Activated CD4-positive, CD25-positive, alpha-beta regulatory T cell treated with anti-CD3 and anti-CD28 coated beads, Interleukin-2, amount 50 U/mL, for 24 hours (primary cell): ENCODE data around the gene PTGDS.

Experiments used
- ATAC-seq, 2 donors: fragments of 150-1000 bp; cut with Tn5 transposase; one replicate each; pipeline ENCODE4 v1.10.0; 2021; ENCODE audit warnings: mild to moderate bottlenecking in 1 of 2, moderate library complexity in 1 of 2

PTGDS gene

DNA sequence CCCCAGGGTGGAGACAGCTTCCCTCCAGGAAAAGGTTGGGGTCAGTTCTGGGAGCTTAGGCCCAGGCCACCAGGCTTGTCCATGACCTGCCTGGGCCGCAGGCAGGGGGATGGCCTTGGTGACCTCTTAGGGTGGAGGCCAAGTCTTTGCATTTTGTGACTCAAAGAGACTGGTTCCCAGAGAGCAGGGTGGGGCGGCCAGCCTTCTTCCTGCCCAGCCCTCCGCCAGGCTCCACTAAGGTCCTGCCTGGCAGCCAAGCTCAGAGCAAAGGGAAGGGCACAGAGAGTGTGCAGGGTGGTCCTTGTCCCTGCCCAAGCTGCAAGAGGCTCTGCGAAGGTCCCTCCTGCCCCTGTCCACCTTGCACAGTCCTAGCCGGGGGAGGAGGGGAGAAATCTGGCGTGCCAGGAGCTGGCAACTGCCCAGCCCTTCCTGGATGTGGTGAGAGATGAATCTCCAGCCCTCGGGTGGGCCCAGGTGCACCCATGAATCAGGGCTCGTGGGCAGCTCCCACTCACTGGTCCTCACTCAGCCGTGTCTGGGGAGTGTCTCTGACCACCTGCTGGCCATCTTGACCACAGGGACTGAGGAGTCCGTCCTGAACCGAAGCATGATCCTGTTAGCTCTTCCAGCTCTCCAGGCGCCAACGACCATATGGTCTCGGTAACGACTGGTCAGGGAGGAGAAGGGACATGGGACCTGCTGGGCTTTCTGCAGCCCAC is 2.3 kb upstream of the PTGDS start:
- ATAC-seq: no peak

DNA sequence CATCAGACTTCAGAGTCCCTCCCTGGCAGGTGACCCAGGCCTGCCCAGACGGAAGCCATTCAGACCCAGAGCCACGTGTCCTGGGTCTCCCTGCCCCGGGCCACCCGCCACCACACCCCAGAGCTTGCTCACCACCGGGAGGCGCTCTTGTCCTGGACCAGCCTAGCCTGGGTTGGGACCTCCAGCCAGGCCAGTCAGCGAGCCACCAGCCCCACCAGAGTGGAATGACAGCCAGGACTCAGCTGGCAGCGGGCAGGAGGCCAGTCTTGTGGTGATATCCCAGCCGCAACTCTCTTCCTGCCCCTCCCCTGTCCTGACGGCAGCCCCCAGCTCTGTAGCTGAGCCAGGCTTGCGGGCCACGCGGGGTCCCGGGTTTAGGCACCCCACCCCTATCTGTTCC is 1.7 kb upstream of the PTGDS start:
- ATAC-seq: no peak

DNA sequence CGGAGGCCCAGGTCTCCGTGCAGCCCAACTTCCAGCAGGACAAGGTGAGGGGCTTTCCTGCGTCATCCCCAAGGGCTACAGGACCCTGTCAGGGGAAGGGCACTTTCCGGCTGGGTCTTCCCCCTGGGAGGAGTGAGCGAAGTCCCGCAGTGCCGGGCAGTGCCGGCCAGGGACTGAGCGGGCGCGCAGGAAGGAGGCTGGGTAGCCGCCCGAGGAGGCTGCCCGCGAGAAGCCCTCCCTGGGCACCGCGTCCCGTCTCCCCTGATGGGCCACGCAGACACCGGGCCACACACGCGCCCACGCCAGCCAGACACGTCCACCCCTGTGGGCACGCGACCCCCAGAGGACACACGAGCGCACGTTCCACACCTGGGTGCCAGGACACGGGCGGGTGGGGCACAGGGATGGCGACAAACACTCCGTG is 357 bp downstream of the PTGDS start:
- ATAC-seq: no peak

DNA sequence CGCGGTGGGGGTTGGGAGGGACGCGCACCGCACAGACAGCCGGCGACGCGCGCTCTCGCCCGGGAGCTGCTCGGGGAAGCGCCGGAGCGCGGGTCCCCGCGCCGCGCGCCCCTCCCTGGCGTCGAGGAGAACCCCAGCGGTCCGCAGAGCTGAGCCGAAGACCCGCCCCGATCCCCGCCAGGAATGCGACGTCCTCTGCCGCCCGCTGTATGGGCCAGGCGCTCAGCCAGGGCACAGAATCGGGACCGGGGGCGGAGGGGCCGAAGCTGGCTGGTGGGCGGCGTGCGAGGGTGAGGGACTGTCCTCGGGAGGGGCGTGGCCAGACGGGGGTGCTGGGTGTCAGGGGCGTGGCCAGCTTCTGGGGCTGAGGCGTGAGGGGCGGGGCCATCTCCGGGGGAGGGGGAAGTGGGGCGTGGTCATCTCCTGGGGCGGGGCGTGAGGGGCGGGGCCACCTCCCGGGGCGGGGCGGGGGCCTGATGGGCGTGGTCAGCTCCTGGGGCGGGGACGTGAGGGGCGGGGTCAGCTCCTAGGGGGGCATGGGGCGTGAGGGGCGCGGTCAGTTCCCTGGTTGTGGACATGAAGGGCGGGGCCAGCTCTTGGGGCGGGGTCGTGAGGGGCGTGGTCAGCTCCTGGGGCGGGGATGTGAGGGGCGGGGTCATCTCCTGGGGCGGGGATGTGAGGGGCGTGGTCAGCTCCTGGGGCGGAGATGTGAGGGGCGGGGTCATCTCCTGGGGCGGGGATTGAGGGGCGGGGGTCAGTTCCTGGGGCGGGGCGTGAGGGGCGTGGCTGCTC is 965 bp downstream of the PTGDS start:
- ATAC-seq: peak in 1 of 2 donors; percentile 14

DNA sequence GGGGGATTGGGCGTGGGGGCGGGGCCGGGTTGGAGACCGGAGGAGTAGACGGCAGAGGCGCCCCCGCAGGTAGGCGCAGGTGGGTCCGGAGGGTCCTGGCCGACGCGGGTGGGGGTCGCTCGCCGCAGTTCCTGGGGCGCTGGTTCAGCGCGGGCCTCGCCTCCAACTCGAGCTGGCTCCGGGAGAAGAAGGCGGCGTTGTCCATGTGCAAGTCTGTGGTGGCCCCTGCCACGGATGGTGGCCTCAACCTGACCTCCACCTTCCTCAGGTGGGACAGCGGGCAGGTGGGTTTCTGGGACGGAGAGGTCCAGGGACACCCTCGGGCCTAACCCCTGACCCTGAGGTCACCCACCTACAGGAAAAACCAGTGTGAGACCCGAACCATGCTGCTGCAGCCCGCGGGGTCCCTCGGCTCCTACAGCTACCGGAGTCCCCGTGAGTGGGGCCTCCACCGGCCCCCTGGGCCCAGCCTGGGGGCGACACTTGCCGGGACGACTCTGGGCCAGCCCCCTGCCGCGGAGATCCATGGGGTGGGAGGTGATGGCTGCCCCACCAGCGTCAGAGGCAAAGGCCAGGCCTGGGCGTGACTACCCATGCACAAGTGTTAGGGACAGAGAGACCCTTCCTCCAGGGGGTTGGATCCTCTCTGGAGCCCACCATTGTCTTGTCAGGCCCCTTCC is 1.7 kb downstream of the PTGDS start:
- no peak for ATAC-seq

DNA sequence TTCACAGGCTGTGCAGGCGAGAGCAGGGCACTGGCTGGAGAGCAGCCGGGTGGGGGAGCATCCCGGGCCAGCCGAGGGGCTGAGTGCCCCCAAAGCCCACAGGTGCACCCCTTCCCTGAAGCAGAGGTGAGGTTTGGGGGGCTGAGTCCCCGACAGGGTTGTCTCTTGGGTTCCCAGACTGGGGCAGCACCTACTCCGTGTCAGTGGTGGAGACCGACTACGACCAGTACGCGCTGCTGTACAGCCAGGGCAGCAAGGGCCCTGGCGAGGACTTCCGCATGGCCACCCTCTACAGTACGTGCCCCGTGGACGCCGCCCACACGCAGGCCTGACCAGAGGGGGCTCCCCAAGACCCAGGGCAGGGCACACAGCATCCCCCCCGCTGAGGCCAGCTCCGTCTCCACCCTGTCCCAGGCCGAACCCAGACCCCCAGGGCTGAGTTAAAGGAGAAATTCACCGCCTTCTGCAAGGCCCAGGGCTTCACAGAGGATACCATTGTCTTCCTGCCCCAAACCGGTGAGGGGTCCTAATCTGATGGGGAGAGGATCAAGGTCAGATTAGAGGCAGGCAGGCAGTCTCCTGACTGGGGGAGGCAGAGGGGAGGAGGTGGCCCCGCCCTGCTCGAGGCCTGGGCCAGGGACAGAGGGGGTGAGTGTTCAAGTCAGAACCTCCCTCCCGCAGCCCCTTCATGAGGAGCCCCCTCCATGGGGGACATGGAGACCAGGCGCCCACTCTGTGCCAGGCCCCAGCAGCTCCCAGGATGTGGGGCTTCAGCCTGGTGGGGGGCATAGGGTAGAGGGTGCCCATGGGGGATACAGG is 2.7 kb downstream of the PTGDS start:
- no peak for ATAC-seq

DNA sequence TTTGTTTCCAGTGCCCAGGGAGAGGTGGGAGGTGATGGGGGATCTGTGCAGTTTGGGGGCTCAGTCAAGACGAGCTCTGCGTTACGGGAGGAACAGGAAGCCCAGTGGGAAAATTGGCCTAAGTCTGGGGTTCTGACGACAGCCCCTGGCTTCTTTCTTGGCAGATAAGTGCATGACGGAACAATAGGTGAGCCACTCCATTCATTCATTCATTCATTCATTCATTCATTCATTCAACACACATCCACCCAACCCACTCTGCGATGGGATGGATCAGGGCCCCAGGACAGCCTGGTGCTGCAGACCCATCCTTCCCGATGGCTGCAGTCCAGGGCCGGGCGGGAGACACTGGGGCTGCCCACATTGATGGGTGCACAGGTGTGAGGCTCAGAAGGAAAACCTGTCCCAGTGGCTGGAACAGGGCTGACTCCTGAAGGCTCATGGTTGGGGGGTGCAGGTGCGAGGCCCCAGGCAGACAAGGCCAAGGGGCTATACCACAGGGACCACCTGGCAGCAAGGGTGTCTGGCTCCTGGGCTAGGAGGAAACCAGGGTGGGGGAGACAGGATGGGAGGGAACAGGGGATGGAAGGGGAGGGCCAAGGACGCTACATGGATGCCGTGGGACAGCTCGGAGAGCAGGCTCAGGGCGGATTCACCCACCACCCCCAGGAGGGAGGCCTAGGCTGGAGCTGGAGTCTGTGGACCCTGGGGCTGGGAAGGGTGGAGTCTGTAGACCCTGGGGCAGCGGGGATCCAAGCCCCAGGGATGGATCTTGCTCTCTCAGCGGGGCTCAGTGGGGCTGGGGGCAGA is 3.6 kb downstream of the PTGDS start:
- ATAC-seq: no peak

DNA sequence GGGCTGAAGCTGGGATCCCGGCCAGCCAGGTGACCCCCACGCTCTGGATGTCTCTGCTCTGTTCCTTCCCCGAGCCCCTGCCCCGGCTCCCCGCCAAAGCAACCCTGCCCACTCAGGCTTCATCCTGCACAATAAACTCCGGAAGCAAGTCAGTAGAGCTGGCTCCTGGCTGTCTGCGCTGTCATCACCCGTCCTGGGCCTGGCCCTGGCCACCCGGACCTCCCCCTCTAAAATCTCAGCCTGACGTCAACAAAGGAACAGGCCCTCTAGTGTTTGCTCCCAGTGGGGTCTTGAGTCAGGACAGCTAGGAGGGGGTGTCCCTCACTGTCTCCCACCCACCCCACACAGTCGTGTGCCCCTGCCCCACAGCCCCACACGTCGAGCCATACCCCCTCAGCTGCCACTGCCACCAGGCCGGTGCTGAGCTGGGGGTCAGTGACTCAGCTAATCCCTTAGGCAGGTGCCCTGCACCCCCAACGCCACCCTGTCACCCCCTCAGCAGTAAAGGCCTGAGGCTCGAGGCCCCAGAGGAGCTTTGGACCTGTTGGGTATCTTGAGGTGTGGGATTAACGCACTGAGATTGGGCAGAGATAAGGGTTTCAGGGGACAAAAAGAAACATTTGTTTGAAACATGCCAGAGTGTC is 4.4 kb downstream of the PTGDS start:
- ATAC-seq: no peak

DNA sequence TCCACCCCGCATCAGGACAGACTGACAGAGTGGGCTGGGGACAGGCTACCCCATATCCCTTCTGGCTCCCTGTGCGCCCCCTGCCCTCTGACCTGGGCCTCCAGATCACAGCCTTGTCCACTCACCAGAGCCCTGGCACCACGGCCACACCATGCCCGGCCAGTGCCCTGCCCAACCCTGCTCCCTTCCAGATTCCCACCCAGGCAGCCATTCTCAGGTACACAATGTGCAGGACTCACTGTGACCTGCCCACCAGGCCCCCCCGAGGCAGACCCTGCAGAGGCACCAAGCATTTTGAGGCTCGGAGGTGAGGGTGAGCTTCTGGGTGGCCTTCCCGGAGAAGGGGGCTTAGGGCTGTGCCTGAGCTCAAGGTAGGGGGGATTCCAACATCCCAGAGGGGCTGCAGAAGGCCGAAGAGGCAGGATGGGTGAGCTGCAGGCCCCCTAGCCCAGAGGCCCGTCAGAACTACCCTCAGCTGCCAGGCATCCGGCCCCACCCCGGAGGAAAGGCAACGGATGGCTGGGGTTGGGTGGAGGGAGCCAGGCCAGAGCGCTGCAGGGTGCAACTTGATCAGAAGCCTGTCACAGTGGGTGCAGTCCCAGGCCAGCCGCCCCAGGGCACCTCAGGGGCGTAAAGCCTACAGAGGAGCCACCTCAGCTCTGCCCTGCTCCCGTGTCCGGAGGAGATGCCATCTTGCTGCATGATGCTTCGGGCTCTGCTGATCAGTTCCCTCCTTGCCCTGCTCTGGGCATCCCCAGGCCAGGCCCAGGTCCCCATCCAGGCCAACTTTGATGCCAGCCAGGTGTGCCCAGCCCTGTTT is 5.1 kb downstream of the PTGDS start, which contains the start of gene LCNL1:
TSS of gene LCNL1 (plus strand) at position 762 of the 820 bp plus-strand sequence. CDS start 594 bp downstream, outside the sequence.
- ATAC-seq: no peak

DNA sequence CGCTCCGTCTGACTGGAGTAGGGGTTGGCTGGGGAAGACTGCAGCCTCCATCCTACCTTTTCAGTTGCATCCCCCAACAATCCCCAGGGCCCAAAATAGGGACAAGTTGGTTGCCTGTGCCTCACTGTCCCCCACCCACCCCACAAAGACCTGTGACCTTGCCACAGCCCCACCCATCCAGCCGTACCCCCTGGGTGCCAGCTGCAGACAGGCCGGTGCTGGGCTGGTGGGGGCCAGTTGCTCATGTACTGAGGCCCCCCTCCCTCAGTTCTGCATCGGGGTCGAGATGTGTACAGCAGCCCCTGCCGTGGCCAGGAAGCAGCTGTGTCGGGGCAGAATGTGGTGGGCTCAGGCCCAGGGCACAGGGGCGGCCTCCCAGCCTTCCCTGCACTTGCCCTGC is 5.9 kb downstream of the PTGDS start:
- ATAC-seq: no peak

DNA sequence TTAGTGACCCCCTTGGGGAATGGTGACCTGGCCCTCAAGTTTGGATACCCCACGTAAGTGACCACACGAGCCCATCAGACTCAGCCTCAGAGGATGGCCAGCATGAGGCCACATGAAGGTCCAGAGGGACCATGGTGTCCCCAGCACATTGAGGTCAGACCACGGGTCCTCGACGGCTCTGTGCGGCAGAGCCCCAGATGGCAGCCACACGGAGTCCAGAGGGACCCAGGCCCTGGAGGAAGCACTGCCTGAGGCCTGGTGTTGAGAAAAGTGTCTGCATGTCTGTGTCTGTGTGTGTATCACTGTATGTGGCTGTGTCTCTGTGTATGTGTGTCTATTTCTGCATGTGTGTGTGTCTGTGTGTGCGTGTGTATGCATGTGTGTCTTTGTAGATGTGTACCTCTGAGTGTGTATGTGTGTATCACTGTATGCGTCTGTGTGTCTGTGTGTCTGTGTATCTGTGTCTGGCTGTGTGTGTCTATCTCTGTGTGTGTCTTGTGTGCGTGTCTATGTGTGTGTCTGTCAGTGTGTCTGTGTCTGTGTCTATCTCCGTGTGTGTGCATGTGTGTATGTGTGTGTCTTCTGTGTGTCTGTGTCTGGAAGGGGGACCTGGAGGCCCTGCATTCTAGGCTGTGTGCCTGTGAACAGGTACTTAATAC is 6.5 kb downstream of the PTGDS start:
- ATAC-seq: no peak

DNA sequence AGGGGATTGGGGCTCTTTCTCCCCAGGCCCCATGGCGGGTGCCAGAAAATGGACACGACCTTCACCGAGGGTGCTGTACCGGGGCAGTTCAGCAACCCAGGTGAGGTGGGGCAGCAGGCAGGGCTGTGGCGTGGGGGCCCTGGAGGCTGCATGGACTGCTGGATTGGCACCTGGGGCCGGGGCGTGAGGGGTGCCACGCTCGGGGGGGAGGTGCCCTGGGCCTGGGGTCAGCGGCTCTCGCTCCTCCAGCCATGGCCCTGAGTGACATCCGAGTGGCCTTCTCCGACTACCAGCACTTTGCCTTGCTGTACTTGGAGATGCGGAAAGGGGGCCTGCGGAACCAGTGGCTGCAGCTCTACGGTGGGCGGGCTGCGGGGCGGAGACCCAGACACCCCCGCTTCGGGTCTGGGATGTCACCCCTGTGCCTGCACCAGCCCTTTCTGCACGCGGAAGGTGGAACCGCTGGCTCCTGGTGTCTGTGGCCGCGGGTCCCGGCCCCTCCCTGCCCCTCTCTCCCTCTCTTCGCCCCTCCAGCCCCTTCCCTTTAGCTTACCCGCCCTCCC is 7.2 kb downstream of the PTGDS start:
- no peak for ATAC-seq

DNA sequence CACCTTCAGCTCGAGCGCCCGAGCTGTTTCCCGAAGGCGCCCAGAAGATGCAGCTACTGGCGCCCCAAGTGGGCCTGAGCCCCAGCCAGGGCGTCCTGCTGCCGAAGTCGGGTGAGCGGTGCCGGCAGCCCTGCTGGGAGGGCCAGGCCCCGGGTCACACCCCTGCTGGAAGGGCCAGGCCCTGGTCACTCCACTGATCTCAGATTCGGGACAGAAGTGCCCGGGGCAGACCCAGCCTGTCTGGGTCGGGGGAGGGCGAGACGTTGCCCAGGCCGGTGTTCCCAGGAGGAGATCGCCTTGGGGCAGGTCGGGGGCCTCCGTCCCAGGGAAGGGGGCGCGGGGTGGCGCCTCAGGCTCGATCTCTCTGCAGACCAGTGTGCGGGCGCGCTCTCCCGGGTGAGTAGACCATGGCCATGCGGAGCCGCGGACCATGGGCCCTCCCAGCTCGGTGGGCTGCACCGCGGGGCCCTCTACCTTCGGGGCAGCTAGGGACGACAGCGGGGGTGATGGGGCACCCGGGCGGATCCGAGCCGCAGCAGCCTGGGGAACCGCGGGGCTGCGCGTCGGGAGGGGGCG is 7.8 kb downstream of the PTGDS start:
- no peak for ATAC-seq

DNA sequence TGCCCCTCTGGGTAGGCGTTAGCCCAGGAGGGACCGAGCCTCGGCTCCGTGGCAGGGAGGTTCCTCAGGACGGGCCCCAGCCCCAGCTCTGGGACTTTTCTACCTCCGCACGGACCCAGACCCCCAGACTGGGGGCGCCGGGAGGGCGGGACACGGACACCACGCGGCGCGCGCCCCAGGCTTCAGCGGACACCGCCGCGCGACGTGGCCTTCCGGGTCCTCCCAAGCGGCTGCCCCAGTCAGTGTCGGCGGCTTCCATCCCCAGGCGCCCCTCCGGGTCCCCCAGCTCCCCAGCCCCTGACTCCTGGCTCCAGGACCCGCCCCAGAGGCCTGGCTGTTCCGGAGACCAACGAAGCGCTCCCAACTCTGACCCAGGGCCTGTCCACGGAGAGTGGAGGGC is 8.5 kb downstream of the PTGDS start:
- ATAC-seq: no peak

DNA sequence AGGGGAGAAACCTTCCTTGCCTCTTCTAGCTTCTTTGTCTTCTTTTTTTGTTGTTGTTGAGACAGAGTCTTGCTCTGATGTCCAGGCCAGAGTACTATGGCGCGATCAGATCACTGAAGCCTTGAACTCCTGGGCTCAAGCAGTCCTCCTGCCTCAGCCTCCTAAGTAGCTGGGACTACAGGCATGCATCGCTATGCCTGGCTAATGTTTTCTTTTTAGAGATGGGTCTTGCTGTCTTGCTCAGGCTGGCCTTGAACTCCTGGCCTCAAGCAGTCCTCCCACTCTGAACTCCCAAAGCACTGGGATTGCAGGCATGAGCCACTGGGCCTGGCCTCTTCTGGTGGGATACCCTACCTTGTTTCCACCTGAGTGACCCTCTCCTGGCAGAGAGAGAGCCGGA is 11.6 kb downstream of the PTGDS start:
- ATAC-seq: no peak

DNA sequence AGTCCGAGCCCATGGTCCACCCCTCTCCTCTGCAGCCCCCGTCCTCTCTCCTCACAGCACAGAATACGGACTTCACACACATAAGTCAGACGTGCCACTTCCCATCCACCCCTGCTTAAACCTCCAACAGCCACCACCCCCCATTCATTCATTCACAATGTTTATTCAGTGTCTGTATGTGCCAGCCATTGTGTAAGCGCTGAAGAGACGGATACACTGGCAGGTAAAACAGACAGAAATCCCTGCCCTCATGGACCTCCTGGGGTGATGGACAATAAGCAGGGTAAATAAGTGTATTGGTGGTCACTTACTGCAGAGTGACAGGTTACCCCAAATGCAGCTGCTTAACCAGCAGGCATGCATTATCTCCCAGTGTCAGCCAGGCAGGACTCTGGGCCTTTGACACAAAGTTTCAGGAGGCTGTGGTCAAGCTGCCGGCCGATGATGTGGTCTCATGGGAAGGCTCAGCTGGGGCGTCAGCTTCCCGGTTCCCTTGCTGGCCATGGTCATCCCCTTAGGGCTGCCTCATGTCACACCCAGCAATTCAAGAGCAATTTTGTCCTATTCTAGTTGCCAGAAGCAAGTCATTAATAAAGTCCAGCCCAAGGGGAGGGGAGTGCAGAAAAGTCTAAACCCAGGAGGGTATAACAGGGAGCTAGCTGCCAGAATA is 13.1 kb downstream of the PTGDS start:
- ATAC-seq: no peak

DNA sequence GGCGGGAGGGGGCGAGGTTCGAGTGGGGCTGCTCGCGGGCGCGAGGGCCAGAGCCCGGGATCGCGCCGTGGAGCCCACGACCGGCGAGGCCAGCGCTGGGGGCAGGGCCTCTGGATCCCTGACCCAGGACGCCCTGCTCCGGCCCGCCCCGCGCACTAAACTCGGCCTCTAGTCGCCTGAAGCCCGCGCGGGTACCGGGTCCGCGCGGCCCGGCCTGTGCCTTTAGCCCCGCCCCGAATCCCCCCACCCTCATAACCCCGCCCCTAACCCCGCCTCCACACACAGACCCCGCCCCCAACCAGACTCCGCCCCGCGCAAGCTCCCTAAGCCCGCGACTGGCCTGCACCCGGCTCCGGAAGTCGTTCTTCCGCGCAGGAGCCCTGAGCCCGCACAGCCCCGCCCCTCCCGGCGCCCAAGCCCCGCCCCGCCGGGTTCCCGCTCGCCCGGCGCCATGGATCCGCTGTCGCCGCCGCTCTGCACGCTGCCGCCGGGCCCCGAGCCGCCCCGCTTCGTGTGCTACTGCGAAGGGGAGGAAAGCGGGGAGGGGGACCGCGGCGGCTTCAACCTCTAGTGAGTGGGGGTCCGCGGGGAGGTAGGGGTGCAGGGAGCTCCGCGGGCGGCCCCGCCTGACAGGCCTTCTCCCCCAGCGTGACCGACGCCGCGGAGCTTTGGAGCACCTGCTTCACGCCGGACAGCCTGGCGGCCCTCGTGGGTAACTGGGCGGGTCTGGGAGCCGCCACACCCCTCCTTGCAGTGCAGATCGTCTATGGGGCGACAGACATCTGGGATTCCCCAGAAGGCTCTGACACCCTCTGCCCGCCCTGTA is 14.9 kb downstream of the PTGDS start, which contains the start of gene PAXX:
TSS of gene PAXX (plus strand) at position 430 of the 826 bp plus-strand sequence. CDS start at position 452, 22 bp downstream.
- peak; percentile 83 to 89 for ATAC-seq
